HG02973 (cell line): ENCODE data around the gene CEP135.

ENCODE experiments used
- ATAC-seq: cut with Tn5 transposase; IDR thresholded peaks from one replicate; pipeline ENCODE4 v1.9.1; 2021; ENCODE audit warnings: moderate library complexity; ENCODE audit not compliant: unreplicated experiment

Gene CEP135

GRCh38 chr4:56003606-56004005 is 54.9 kb downstream of the CEP135 start:
- no peak for ATAC-seq

- no peak for ATAC-seq
Observed at GRCh38 chr4:56004235-56004634, 55.5 kb downstream of the CEP135 start.

GRCh38 chr4:56007154-56007553 is 58.4 kb downstream of the CEP135 start:
- no peak for ATAC-seq

DNA sequence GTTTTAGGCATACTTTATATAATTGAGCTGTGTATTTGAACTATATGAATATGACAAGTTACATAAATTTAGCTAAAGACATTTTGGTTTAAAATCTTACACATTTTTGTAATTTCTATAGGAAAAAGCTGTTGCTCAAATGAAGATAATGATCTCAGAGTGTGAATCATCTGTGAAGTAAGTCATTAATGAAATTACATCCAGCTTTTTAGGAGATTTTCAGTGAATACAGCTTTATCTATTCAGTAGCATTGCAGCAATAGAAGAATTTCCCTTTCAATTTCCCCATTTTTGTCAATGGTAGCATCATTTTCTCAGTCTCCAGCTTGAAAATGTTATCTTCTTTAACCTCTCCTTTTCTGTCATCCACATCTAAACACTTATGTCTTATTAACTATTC is 59.5 kb downstream of the CEP135 start:
- no peak for ATAC-seq

DNA sequence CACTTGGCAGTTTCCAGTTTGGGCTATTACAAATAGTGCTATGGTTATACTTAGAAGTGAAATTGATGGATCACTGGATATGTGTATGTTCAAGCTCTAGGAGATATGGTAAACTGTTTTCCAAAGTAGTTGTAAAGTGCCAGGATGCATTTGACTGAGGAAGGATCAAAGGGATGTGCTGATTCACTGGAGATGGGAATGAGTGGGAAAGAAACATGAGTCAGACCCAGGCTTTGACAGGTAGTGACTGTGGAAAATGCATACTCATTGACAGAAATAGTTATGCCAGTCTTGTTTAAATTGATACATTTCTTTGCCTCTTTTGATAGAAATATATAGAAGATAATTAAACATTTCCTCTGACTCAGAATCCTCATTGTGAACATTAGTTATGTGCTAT is 77.9 kb downstream of the CEP135 start:
- no peak for ATAC-seq

- no peak for ATAC-seq
Observed at GRCh38 chr4:56028165-56028564, 79.4 kb downstream of the CEP135 start.

GRCh38 chr4:56038487-56039162 is 89.9 kb downstream of the CEP135 start:
- ATAC-seq: no peak

- no peak for ATAC-seq
Observed at GRCh38 chr4:56040842-56041241, 92.1 kb downstream of the CEP135 start.

- ATAC-seq: no peak
Observed at GRCh38 chr4:56042225-56042624, 93.5 kb downstream of the CEP135 start.

DNA sequence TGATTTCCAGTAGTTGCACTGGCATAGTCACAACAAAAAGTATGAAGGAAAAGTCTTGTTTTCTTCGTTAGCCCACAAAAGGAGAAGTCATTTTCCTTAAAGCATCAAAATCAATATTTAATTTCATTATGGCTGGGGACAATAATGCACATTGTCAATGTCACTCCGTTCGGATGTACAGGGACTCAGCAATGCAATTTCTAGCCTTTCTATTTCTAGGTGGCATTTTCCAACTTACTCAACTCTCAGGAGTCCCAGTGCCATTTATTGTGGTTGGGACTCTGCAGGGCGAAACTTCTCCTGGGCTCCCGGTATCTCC is 99.6 kb downstream of the CEP135 start:
- ATAC-seq: no peak

GRCh38 chr4:56048702-56049431 is 100.1 kb downstream of the CEP135 start:
- ATAC-seq: peak; percentile 97

DNA sequence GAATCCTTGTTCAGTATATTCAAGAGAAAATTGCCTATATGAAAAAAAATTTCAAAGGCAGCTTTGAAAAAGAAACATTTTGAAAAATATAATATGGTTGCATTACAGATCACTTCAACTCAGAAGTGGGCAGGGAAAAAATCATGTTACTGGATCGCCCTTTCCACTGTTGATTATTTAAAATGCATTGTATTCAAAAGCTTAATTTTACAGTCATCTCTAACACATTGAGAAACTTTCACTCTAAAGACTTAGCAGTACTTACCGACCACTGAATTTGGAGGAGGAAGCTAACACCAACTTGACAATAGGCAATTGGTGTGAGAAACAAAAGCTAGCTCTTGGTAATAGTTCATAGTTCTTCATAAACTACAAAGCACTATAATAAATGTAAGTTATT is 101.9 kb downstream of the CEP135 start:
- no peak for ATAC-seq

- no peak for ATAC-seq
Observed at GRCh38 chr4:56051029-56051709, 102.4 kb downstream of the CEP135 start.

- ATAC-seq: no peak
Observed at GRCh38 chr4:56051710-56052075, 102.9 kb downstream of the CEP135 start.

- ATAC-seq: no peak
Observed at GRCh38 chr4:56052481-56052880, 103.7 kb downstream of the CEP135 start.

- no peak for ATAC-seq
Observed at GRCh38 chr4:56052966-56053365, 104.2 kb downstream of the CEP135 start.

- ATAC-seq: no peak
Observed at GRCh38 chr4:56055027-56055977, 106.6 kb downstream of the CEP135 start.

GRCh38 chr4:56055991-56056390 is 107.2 kb downstream of the CEP135 start:
- ATAC-seq: no peak

GRCh38 chr4:56058555-56058954 is 109.8 kb downstream of the CEP135 start:
- no peak for ATAC-seq

- ATAC-seq: no peak
Observed at GRCh38 chr4:56060036-56060435, 111.3 kb downstream of the CEP135 start.

GRCh38 chr4:56062106-56062505 is 113.4 kb downstream of the CEP135 start:
- no peak for ATAC-seq
